AG04450 (cell line): ENCODE measurements around the gene TFCP2L1. TPM values are rescaled to one million over a fixed set of nuclear protein-coding genes. Genes with fewer than 3 reads are reported as not detected.

ENCODE experiments used
- CTCF ChIA-PET: fragments of 300-600, 350-600 bp; formaldehyde crosslinking; extraction: SDS; loops from one replicate; lab custom pipeline; 2022; ENCODE audit warnings: antibody characterized with exemption, inconsistent platforms; lab: Charles Lee
- POLR2A ChIA-PET: fragments of 350-600 bp; formaldehyde crosslinking; extraction: SDS; loops from one replicate; lab custom pipeline; 2021; ENCODE audit warnings: antibody characterized with exemption, inconsistent platforms; lab: Yijun Ruan, JAX
- DNase-seq: peaks from one replicate; pipeline ENCODE4 v3.0.0-alpha.2; 2011; ENCODE audit warnings: low read depth, low spot score
- H3K27ac ChIP-seq: one replicate; pipeline ENCODE4 v1.5.1; 2012; ENCODE audit warnings: low read depth, low read length, control low read depth
- H3K27me3 ChIP-seq: one replicate; pipeline ENCODE4 v1.6.0; 2012; ENCODE audit warnings: low read length; ENCODE audit not compliant: control insufficient read depth, insufficient read depth
- H3K4me3 ChIP-seq: 2 replicates; pipeline ENCODE4 v1.5.1; 2011; ENCODE audit warnings: mild to moderate bottlenecking, low read depth, low read length, control low read depth
- H3K9me3 ChIP-seq: 2 replicates; pipeline ENCODE4 v1.5.1; 2012; ENCODE audit warnings: low read length; ENCODE audit not compliant: control insufficient read depth, insufficient read depth
- polyA plus RNA-seq: library from polyadenylated mRNA; depleted of rRNA; stranded (reverse); fragments of >200 nt; gene quantifications from 2 replicates; pipeline ENCODE4 v1.2.3, GENCODE V29; 2011
- TF ChIP-seq, protein P1 (sequence below): IDR thresholded peaks from 2 replicates; pipeline ENCODE4 v1.5.1; 2011; ENCODE audit warnings: low read depth, low read length, control low read depth, inconsistent platforms

TFCP2L1 gene
- polyA plus RNA-seq, 1 experiment: not detected

DNA sequence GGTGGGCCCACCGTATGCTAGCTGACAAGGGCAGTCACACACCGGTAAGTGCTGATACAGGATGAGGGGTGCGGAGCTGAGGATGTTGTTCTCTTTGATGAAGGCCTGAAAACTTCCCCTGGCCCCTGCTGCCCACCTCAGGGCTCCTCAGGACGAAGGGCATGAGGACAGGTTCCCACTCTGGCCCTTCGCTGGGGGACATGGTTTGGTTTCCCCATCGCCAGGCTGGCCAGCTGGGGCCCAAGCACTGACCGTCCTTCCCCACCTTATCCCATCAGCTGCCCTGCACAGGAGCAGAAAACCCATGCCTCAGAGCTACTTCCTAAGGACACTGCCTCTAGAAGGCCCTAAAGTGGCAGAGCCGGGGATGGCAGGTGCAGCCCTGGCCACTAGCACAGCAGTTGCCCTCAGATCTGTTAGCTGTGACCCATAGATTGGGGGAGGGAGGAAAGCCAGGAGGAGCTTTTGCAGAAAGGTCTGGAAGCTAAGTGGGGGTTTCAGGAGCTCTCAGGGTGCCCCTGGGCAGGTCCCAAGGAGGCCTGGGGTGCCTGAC lies 66.5 kb downstream of the TFCP2L1 start:
- no peak overlapping the region for H3K4me3 ChIP-seq
- ChIA-PET CTCF (no interaction called here), POLR2A (no interaction called here)
- TF ChIP-seq, protein P1, sequence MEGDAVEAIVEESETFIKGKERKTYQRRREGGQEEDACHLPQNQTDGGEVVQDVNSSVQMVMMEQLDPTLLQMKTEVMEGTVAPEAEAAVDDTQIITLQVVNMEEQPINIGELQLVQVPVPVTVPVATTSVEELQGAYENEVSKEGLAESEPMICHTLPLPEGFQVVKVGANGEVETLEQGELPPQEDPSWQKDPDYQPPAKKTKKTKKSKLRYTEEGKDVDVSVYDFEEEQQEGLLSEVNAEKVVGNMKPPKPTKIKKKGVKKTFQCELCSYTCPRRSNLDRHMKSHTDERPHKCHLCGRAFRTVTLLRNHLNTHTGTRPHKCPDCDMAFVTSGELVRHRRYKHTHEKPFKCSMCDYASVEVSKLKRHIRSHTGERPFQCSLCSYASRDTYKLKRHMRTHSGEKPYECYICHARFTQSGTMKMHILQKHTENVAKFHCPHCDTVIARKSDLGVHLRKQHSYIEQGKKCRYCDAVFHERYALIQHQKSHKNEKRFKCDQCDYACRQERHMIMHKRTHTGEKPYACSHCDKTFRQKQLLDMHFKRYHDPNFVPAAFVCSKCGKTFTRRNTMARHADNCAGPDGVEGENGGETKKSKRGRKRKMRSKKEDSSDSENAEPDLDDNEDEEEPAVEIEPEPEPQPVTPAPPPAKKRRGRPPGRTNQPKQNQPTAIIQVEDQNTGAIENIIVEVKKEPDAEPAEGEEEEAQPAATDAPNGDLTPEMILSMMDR: no peak
- DNase-seq: no peak
- no peak overlapping the region for H3K27ac ChIP-seq
- H3K27me3 ChIP-seq: peaks cover 14% of the 10 kb centered on the region
- no peaks in the 10 kb centered on the region; the same call in 1 of the 2 replicates for H3K9me3 ChIP-seq

DNA sequence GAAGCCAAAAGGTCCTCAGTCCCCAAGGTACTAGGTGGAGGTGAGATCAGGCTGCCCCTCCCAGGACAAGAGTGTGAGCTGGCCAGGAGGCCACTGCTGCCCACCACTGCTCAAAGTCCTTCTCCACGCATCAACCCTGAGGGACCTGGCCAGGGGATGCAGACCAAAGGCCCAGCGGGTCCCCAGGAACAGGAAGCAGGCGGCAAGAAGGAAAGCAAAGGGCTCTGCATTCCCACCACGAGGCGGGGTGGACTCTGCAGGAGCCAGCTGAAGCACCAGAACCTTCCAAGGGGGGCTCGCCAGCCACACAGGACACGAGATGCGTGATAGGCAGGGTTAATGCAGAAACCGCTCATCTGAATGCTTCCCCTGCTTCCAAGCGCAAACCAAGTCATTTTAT lies 67.4 kb downstream of the TFCP2L1 start:
- Histone ChIP-seq H3K9me3 (no peaks in the 10 kb centered on the region; the same call in 1 of the 2 replicates), H3K27me3 (peaks cover 14% of the 10 kb centered on the region), H3K27ac (no peak overlapping the region), H3K4me3 (no peak overlapping the region)
- DNase-seq: no peak
- ChIA-PET CTCF (no interaction called here), POLR2A (no interaction called here)
- TF ChIP-seq, protein P1: no peak

GRCh38 chr2:121214296-121214695 lies 70.7 kb downstream of the TFCP2L1 start:
- H3K27me3 ChIP-seq: peaks cover 22% of the 10 kb centered on the region
- H3K9me3 ChIP-seq: no peaks in the 10 kb centered on the region; the same call in 1 of the 2 replicates
- TF ChIP-seq, protein P1: no peak
- H3K4me3 ChIP-seq: no peak overlapping the region
- POLR2A ChIA-PET: no interaction called here
- no peak overlapping the region for H3K27ac ChIP-seq
- CTCF ChIA-PET: no interaction called here
- no peak for DNase-seq

GRCh38 chr2:121213386-121213785 lies 71.6 kb downstream of the TFCP2L1 start:
- Histone ChIP-seq H3K4me3 (no peak overlapping the region), H3K27me3 (peaks cover 18% of the 10 kb centered on the region), H3K27ac (no peak overlapping the region), H3K9me3 (no peaks in the 10 kb centered on the region; the same call in 1 of the 2 replicates)
- ChIA-PET POLR2A (no interaction called here), CTCF (no interaction called here)
- no peak for DNase-seq
- TF ChIP-seq, protein P1: no peak

GRCh38 chr2:121212661-121213325 lies 72.2 kb downstream of the TFCP2L1 start:
- Histone ChIP-seq H3K9me3 (no peaks in the 10 kb centered on the region; the same call in 1 of the 2 replicates), H3K27ac (no peak overlapping the region), H3K27me3 (peaks cover 18% of the 10 kb centered on the region), H3K4me3 (no peak overlapping the region)
- CTCF ChIA-PET: no interaction called here
- POLR2A ChIA-PET: no interaction called here
- DNase-seq: no peak
- TF ChIP-seq, protein P1: no peak
